Muscle of arm (tissue), 14 donors: ENCODE data around the gene OR9A4. TPM values are rescaled to one million over a fixed set of nuclear protein-coding genes. Genes with fewer than 3 reads are reported as not detected.
"Not testable (repeated sequence)": the region's sequence is repeated elsewhere in the genome, so short reads cannot be mapped to it uniquely, and the experiment has no call there.

Source experiments
- DNase-seq: peaks from one replicate; pipeline ENCODE4 v3.0.0-alpha.2; 2013
- long read RNA-seq, 11 donors: transcript quantifications; one replicate each; lab custom pipeline, GENCODE V29; 2026
- polyA plus RNA-seq, 12 donors: library from polyadenylated mRNA; unstranded; fragments of 120-200 nt; gene quantifications; one replicate each; pipeline ENCODE4 v1.2.1, GENCODE V29; 2013; ENCODE audit not compliant: insufficient read length in 12 of 12

OR9A4 gene
- not detected for polyA plus RNA-seq
- long read RNA-seq, donor 1, result 0 reads
- long read RNA-seq, donor 2, result 0 reads
- long read RNA-seq, donor 3, result 0 reads
- long read RNA-seq, donor 4, result 0 reads
- long read RNA-seq, donor 5, result 0 reads
- long read RNA-seq, donor 6, result 0 reads
- long read RNA-seq, donor 7, result 0 reads
- long read RNA-seq, donor 8, result 0 reads
- long read RNA-seq, donor 9, result 0 reads
- long read RNA-seq, donor 10, result 0 reads
- long read RNA-seq, donor 11, result 0 reads

GRCh38 chr7:141916099-141916498 lies at the start of gene OR9A4:
OR9A4 (plus strand) TSS chr7:141916399; CDS start chr7:141918876, 2,477 bp downstream.
- no peak for DNase-seq

GRCh38 chr7:141866974-141867373 lies 49.2 kb upstream of the OR9A4 start:
- no peak for DNase-seq

- no peak for DNase-seq
Observed at GRCh38 chr7:141872931-141873330, 43.3 kb upstream of the OR9A4 start.

- no peak for DNase-seq
Observed at GRCh38 chr7:141874787-141875186, 41.4 kb upstream of the OR9A4 start.

GRCh38 chr7:141875453-141875852 lies 40.7 kb upstream of the OR9A4 start:
- no peak for DNase-seq

- no peak for DNase-seq
Observed at GRCh38 chr7:141876371-141876770, 39.8 kb upstream of the OR9A4 start.

- DNase-seq, result no peak
Observed at GRCh38 chr7:141877365-141877764, 38.8 kb upstream of the OR9A4 start.

GRCh38 chr7:141880960-141881359 lies 35.2 kb upstream of the OR9A4 start:
- no peak for DNase-seq

GRCh38 chr7:141884539-141885225 lies 31.5 kb upstream of the OR9A4 start:
- DNase-seq, result no peak

GRCh38 chr7:141889321-141889720 lies 26.9 kb upstream of the OR9A4 start:
- no peak for DNase-seq

GRCh38 chr7:141891336-141891735 lies 24.9 kb upstream of the OR9A4 start:
- no peak for DNase-seq

GRCh38 chr7:141899366-141899765 lies 16.8 kb upstream of the OR9A4 start:
- not testable (repeated sequence) for DNase-seq

GRCh38 chr7:141906285-141906684 lies 9.9 kb upstream of the OR9A4 start:
- DNase-seq, result no peak

GRCh38 chr7:141911391-141911790 lies 4.8 kb upstream of the OR9A4 start:
- DNase-seq, result no peak

- no peak for DNase-seq
Observed at GRCh38 chr7:141915565-141915964, 634 bp upstream of the OR9A4 start.

GRCh38 chr7:141920281-141920680 lies 4.1 kb downstream of the OR9A4 start:
- no peak for DNase-seq

GRCh38 chr7:141928146-141928844 lies 12.1 kb downstream of the OR9A4 start:
- no peak for DNase-seq

- no peak for DNase-seq
Observed at GRCh38 chr7:141928845-141929195, 12.6 kb downstream of the OR9A4 start.

GRCh38 chr7:141930211-141930610 lies 14.0 kb downstream of the OR9A4 start:
- no peak for DNase-seq

GRCh38 chr7:141941075-141941474 lies 24.9 kb downstream of the OR9A4 start:
- DNase-seq, result no peak

- DNase-seq, result no peak
Observed at GRCh38 chr7:141943846-141944245, 27.6 kb downstream of the OR9A4 start.

GRCh38 chr7:141944811-141945210 lies 28.6 kb downstream of the OR9A4 start:
- DNase-seq, result no peak

- DNase-seq, result no peak
Observed at GRCh38 chr7:141945356-141945755, 29.2 kb downstream of the OR9A4 start.
